HG02938 (cell line): Measurements from ENCODE around the gene ATP6AP2.
"Not testable (repeated sequence)": the region's sequence is repeated elsewhere in the genome, so short reads cannot be mapped to it uniquely, and the experiment has no call there.

Experiments
- ATAC-seq: cut with Tn5 transposase; IDR thresholded peaks from one replicate; pipeline ENCODE4 v1.9.1; 2021; ENCODE audit warnings: mild to moderate bottlenecking, moderate library complexity; ENCODE audit not compliant: unreplicated experiment

The ATP6AP2 gene

DNA sequence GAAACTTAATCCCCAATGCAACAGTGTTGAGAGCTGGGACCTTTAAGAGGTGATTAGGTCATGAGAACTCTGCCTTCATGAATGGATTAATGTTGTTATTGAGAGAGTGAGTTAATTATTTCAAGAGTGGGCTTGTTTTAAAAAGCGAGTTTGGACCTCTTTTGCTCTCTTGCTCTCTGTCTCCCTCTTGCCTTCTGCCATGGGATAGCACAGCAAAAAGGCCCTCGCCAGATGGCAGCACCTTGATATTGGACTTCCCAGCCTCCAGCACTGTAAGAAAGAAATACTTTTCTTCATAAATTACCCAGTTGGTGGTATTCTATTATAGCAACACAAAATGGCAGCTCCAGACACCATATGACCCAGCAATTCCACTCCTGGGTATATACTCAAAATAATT is 7.0 kb upstream of the ATP6AP2 start:
- no peak for ATAC-seq

DNA sequence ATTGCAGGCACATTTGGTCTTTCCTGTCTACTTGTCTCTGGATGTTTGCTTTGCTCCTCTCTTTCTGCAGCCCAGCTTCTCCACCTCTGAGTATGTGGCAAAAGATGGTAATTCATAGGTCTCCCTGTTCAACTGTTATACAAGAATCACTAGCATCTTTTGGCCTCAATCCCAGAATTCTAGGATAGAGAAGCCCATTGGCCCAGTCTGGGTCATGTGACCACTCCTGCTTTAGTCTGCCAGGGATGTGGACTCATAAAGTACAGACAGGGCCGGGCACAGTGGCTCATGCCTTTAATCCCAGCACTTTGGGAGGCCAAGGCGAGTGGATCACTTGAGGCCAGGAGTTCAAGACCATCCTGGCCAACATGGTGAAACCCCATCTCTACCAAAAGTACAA is 5.4 kb upstream of the ATP6AP2 start:
- ATAC-seq, result not testable (repeated sequence)

DNA sequence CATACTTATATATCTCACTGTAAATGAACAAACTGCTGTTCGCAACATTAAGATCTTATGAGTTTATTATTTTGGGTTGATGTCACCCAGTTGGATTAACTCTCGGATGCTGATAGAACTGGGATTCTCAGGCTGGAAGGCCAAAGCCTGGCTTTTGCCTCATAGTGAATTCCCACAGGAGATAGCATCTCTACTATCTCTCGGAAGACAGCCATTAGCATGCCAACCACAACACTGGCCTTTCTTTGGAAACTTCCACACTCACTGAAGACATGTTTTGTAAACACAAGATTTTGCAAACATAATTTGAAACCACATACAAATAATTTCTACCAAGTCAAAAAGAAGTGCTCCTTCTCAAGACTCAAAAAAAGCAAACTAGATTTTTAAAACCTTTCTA is 4.5 kb upstream of the ATP6AP2 start:
- no peak for ATAC-seq

DNA sequence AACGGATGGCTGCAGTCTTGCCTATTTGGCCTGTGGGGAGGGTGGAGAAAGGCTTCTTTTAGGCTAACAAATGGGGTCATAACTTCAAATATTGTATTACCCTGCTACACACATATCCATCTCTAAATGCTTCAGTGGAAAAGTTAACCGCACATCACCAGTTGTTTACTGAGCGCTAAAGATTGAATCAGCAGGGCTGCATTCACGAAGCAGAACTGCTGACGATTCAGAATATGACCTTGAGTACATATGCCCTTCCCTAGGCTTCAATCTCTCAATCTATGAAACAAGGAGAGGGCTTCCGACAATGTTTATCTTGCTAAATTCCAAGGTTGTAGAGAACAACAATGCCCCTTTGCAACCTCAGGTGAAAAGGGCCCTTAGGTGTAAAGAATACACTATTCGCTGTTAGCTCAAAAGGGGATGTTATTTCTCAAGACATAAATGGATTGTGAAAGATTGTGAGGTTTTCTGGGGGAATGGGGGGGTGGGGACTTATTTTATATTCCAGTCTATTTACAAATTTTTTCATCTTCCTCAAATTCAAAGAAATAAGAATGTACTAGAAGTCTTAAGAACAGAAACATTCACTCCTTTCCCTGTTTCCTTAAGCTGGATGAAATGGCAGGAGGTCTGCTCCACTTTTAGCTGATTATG is 2.6 kb upstream of the ATP6AP2 start:
- no peak for ATAC-seq

DNA sequence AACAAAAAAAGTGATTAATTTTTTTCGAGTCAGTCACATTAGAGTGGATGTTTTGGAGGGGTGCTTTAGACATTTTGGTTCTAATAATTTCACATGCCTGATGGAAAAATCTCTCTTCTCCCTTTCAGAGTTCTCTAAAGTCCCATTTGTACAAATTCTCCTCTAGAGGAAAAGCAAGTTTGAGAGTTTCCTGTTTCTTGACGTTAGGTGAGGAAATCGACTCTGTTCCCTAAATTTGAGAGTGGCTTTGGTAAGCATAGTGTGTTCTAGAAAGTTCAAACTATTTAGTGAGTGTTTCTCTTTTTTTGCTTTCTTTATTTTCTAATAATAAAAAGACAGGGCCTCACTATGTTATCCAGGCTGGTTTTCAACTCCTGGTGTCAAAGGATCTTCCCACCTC is 1.6 kb upstream of the ATP6AP2 start:
- no peak for ATAC-seq

DNA sequence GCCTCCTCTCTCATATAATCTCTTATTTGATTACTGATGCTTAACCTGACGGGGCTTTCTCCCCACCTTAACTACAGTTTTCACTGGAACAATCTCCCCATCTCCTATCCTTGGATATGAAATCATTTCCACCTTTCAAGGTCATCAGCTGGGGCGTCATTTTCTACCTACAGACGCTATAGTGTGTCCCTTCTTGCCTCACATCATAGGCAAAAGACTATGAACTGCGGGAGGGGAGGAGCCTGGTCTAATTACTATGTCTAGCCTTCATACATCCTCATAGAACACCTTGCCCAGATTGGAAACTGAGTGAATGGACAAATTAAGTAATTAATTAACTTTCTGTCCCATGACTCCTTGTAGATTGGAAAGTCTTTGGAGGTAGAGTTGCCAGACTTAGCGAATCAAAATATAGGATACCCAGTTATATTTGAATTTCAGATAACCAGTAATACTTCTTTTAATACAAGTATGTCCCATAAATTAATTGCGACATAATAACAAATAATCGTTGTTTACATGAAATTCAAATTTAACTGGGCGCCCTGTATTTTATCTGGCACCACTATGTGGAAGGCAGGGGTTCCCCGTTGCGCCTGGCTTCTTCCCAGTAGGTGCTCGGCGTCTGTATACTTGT is 752 bp upstream of the ATP6AP2 start:
- peak; percentile 49 for ATAC-seq

DNA sequence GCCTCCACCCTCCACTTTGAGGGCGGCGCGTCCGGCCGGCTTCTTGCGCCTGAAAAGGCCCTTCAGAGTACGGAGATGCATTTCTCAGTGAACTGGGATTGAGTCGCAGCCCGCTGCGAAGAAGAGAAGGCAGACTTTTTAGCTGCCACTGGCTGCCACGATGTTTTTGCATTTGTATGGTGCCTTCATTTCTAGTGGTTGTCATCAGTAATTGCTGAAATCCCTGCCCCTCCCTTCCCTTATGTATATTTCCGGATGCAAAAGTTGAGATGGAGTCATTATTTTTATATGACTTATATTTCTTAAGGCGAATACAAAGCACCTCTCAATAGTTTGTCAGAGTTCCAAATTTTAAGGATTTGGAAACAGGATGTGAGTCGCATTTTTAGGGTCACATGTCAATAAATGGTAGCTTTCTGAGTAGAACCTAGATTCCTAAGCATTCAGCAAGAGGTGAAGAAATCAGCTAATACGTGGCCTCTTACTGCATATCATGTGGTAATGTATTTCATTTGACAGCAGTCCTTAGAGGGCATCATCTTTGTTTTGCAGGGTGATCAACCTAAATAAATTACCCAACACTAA is 658 bp downstream of the ATP6AP2 start:
- peak; percentile 11 for ATAC-seq

DNA sequence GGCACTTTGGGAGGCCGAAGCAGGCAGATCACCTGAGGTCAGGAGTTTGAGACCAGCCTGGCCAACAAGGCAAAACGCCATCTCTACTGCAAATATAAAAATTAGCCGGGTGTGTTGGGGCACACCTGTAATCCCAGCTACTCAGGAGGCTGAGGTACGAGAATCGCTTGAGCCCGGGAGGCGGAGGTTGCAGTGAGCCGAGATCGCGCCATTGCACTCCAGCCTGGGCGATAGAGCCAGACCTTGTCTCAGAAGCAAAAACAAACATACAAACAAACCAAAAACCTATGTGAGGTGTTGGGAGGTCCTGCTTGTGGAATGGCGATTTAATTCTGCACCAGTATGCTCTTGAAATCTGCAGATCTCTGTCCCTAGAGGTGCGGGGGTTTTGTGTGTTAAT is 1.4 kb downstream of the ATP6AP2 start:
- not testable (repeated sequence) for ATAC-seq

DNA sequence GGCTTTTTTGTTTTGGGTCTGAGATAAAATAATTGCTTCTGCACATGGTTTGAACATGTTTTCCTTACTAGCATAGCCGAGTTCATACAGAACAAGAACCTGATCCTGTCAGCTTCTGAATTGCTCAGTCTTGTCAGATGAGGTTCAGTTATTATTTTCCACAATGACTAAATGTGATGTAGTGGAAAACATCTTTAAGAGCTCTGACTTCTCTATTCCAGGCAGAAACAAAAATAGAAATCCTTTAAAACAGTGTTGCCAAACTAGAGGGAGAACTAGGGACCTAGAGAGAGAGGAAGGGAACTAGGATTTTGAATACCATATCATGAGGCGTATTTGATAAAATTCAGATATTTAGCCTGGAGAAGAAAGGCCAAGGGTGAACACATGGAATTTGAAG is 2.0 kb downstream of the ATP6AP2 start:
- no peak for ATAC-seq

DNA sequence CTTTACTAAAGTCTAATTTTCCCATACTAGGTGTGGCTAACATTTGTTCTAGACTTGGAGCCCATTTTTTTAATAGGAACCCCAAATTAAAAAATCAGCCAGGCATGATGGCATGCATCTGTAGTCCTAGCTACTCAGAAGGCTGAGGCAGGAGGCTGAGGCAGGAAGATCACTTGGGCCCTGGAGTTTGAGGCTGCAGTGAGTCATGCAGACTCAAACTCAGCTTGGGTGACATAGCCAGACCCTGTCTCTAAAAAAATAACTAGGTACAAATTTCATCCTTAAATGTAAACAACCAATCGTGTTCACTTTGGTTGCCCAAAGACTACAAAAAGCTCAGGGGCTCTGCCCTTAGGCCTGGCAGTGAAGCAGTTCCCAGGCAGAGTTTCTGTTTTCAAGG is 6.9 kb downstream of the ATP6AP2 start:
- not testable (repeated sequence) for ATAC-seq

DNA sequence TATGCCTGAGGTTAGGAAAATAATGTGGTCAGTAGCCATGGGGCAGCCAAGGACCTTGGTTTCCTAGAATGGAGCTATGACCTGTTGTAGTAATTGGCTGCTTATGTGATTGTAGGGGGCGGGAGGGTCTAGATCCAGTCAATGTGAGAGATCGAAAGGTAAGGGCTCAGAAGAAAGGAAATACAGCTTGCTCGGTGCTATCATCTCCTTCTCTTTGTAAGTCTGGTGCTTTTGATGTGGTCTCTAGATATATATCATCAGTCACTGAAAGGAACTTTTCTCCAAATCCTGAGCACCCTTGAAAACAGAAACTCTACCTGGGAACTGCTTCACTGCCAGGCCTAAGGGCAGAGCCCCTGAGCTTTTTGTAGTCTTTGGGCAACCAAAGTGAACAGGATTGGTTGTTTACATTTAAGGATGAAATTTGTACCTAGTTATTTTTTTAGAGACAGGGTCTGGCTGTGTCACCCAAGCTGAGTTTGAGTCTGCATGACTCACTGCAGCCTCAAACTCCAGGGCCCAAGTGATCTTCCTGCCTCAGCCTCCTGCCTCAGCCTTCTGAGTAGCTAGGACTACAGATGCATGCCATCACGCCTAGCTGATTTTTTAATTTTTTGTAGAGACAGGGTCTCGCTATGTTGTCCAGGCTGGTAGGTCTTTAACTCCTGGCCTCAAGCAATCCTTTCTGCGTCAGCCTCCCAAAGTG is 9.0 kb downstream of the ATP6AP2 start:
- ATAC-seq, result not testable (repeated sequence)

DNA sequence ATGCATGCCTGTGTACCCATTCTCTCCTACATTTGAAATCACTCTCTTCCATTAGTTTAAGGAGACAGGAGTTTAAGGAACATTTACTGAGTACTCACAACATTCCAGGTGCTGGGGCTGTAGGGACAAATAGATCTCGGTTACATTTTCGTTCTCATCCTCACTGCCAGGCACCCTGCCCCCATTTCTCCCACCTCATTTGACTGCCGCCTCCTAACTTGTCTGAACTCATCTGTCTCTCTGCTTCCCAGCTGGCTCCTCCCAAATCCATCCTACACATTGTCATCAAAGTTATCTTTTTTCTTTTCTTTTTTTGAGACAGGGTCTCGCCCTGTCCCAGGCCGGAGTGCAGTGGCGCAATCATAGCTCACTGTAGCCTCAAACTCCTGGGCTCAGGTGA is 22.7 kb downstream of the ATP6AP2 start:
- ATAC-seq, result no peak

DNA sequence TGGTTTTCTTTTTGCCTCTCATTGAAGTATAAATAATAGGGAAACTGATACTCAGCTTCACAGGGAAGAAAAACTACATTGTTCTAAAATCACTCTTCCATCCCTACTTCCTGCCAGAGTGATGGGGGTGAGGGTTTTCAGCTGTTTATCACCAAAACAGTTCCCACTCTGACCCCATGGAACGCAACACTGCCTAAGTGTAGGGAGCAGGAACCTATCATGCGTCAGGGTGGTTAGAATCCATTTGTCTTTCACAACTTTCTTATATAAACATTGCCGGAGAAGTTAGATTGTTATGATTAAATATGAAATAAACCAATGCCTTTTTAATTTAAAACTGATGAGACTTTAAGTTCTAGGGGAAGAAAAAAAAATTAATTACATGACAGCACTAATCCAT is 26.6 kb downstream of the ATP6AP2 start:
- ATAC-seq, result no peak

DNA sequence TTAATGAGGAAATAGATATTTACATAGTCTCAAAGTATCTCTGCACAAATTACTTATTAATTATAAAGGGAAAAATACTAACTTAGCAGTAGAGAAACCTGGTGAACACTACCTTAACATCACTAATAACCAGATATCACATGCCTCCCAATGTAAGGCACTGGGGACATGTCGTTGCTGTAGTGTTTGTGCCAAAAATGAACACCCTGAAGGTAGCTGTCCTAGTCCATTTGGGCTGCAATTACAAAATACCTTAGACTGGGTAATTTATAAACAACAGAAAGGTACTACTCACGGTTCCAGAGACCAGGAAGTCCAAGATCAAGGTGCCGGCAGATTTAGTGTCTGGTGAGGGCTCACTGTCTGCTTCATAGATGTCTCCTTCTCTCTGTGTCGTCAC is 31.7 kb downstream of the ATP6AP2 start:
- no peak for ATAC-seq

DNA sequence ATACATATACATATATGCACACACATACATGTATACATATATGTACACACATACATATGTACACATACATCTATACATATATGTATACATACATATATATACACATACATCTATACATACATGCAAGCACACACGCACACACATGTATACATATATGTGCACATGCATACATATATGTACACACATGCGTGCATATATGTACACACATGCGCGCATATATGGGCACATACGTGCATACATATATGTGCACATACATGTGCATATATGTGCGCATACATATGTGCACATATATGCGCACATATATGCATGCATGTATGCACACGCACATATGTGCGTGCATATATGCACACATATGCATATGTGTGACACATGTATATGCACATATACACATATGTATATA is 35.2 kb downstream of the ATP6AP2 start:
- ATAC-seq, result no peak

DNA sequence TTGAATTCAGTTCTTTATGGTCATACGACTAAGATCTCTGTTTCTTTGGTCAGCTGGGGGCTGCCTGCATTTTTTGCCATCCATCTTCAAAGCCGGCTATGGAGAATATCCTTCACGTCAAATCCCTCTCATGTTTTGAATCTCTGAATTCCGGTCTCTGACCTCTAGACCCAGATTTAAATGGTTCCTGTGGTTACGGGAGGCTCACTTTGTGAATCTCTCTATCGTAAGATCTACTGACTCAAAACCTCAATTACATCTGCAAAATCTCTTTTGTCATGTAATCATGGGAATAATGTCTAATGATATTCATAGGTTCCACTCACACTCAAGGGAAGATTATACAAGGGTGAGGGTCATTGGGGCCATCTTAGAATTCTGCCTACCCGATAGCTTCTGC is 36.8 kb downstream of the ATP6AP2 start:
- ATAC-seq, result no peak

DNA sequence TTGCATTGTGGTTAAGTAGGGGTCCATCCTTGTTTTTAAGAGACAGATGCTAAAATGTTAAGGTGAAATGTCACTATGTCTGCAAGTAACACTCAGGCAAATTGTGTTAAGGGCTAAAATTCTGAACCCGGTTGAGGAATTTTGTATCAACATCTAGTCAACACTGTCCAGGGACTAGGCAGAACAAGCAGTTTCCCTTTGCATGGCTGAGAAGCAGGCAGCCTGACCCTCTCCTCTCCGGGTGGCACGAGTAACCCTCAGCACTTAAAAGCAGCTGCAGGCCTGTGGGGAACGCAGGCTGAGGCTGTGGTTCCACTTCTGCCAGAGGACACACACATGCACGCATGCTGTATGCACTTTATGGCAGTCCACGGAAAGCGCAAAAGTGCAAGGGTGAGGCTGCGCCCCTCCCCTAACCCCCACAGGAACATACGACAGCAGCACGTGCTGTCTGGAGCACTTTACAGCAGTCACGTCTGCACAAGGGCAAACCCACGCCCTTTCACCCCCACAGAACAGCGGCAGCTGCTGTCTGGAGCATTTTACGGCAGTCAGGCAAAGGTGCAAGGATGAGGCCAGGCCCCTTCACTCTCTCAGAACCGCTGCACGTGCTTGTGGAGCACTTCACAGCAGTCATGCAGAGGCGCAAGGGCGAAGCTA is 41.8 kb downstream of the ATP6AP2 start:
- no peak for ATAC-seq

DNA sequence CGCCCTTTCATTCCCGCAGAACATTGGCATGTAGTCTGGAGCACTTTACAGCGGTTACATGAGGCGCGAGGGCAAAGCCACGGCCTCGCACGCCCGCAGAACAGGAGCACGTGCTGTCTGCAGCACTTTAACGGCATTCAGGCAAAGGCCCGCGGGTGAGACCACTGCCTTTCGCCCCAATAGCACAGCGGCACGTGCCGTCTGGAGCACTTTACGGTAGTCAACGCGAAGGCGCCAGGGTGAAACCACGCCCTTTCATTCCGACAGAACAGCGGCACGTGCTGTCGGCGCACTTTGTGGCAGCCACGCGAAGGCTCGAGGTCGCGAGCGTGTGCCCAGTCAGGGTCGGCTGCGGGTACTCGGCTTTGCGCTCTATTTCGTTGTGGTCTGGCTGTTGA is 42.4 kb downstream of the ATP6AP2 start, which contains the start of gene MPC1L:
Gene MPC1L, plus strand, starts transcription at position 290 of the 398 bp plus-strand sequence. CDS start 138 bp downstream, outside the sequence.
- ATAC-seq, result no peak

DNA sequence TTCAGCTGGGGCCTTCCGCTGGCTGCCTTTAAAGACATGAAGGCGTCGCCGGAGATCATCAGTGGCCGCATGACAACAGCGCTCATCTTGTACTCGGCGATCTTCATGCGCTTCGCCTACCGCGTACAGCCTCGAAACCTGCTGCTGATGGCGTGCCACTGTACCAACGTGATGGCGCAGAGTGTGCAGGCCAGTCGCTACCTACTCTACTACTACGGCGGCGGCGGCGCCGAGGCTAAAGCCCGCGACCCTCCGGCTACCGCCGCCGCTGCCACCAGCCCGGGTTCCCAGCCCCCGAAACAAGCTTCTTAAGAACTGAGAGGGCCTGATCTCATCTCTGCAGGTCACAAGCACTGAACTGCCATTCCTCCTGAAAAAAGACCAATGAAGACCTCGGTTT is 42.9 kb downstream of the ATP6AP2 start:
- ATAC-seq, result no peak

DNA sequence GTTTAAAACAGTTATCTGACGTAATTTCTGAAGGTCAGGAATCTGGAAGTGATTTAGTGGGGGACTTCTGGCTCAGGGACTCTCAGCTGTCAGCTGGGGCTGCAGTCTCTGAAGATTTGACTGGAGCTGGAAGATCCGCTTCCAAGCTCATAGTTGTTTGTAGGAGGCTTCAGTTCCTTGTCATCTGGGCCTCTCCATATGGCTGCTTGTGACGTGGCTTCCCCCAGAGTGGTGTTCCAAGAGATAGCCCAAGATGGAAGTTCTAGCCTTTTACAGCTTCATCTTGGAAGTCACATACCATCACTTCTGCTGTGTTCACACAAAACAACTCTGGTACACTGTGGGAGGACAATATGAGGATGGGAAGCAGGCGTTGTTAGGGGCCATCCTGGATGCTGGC is 44.5 kb downstream of the ATP6AP2 start:
- no peak for ATAC-seq

DNA sequence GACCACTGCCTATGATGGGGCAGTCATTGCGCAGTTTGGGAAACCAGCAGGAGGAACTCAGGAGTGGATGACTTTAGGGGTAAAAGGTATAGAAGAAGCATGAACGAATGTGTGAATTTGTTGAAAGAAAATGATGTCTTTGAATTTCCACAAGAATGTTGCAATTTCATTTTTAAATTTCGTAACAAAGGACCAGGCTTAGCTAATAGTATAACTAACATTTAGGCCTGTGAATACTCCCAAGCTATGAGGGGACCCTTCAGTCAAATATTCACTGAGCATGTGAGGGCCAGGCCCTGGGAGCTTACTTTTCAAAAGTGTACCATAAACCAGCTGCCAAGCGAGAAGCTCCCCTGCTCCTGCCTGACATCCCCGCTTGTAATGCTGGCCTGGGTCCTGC is 47.7 kb downstream of the ATP6AP2 start:
- no peak for ATAC-seq
